ENCODE results near the gene AP5M1.

DNA sequence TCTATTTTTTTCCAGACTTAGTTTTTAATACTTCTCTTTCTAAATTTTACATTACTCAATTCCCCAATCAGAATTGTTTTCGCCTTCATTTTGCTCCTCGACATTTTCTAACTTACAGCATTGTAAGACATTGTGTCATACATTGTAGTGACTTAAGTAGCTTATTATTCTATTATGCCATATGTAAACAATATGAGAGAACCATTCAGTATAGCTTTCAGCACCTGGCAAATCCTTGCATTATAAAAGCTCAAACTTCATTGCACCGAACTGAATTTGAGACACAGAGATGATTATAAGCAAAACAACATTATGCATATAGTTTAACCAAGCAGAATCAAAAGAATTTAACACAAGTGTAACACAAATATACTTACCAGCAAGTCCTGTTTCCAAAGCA lies 46.8 kb upstream of the AP5M1 start:
- TF ChIP-seq, protein P1, sequence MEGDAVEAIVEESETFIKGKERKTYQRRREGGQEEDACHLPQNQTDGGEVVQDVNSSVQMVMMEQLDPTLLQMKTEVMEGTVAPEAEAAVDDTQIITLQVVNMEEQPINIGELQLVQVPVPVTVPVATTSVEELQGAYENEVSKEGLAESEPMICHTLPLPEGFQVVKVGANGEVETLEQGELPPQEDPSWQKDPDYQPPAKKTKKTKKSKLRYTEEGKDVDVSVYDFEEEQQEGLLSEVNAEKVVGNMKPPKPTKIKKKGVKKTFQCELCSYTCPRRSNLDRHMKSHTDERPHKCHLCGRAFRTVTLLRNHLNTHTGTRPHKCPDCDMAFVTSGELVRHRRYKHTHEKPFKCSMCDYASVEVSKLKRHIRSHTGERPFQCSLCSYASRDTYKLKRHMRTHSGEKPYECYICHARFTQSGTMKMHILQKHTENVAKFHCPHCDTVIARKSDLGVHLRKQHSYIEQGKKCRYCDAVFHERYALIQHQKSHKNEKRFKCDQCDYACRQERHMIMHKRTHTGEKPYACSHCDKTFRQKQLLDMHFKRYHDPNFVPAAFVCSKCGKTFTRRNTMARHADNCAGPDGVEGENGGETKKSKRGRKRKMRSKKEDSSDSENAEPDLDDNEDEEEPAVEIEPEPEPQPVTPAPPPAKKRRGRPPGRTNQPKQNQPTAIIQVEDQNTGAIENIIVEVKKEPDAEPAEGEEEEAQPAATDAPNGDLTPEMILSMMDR (IDR thresholded peaks at IDR 0.05) = no peak
- TF ChIP-seq POLR2A (IDR thresholded peaks at IDR 0.05; ENCODE audit: low read depth) = no peak
